Psoas muscle (tissue), 8 donors: ENCODE measurements around the gene RAB27A. TPM values are rescaled to one million over a fixed set of nuclear protein-coding genes. Genes with fewer than 3 reads are reported as not detected.

ENCODE experiments used
- ATAC-seq, 4 donors: fragments of 200-7000 bp; cut with Tn5 transposase; one replicate each; pipeline ENCODE4 v1.9.1; 2020; ENCODE audit warnings: moderate library complexity in 3 of 4, mild to moderate bottlenecking in 2 of 4
- DNase-seq, 2 donors: peaks; one replicate each; pipeline ENCODE4 v3.0.0-alpha.2; 2020
- H3K27ac ChIP-seq: fragments of 200-600 bp; one replicate; pipeline ENCODE4 v1.8.0; 2022
- H3K27me3 ChIP-seq, 3 donors: fragments of 200-600 bp in 1 of 3; one replicate each; pipeline versions ENCODE4 v1.6.1 to v1.8.0; 2013 to 2022; ENCODE audit warnings: low read length in 2 of 3, mild to moderate bottlenecking in 2 of 3, moderate library complexity in 1 of 3; ENCODE audit not compliant: insufficient read depth in 3 of 3
- H3K36me3 ChIP-seq, 2 donors: fragments of 200-600 bp in 1 of 2; one replicate each; pipeline versions ENCODE4 v1.6.1 to v1.8.0; 2013 to 2022; ENCODE audit warnings: low read depth in 1 of 2, mild to moderate bottlenecking in 1 of 2, moderate library complexity in 1 of 2; ENCODE audit not compliant: insufficient read depth in 1 of 2
- H3K4me1 ChIP-seq: fragments of 200-600 bp; one replicate; pipeline ENCODE4 v1.8.0; 2022
- H3K4me3 ChIP-seq: fragments of 200-600 bp; one replicate; pipeline ENCODE4 v1.8.0; 2022; ENCODE audit warnings: mild to moderate bottlenecking
- H3K9me3 ChIP-seq: fragments of 200-600 bp; one replicate; pipeline ENCODE4 v1.8.0; 2022
- WGBS, 3 donors: extraction: QIAGEN DNeasy Blood & Tissue Kit; methylation state at CpG; one replicate each; pipeline versions ENCODE4 v1.1.6 to v1.1.7; 2013; 5-methylcytosine and 5-hydroxymethylcytosine counted together
- intact Hi-C, 2 donors: fragments of 100-400 bp; cut with DNase I; formaldehyde crosslinking; loops; one replicate each; pipeline versions ENCODE4 v1.11.0 to v1.14.2; 2022
- polyA plus RNA-seq, 3 donors: library from polyadenylated mRNA; stranded (reverse); fragments of 200-250 nt; gene quantifications; one replicate each; pipeline ENCODE4 v1.2.3, GENCODE V29; 2013
- total RNA-seq, 4 donors: library from RNA; stranded (reverse); fragmentation: NEBNext Ultra II Directional in 2 of 4; extraction: Animal tissue kit (Norgen Biotek cat#: 25700) in 2 of 4; gene quantifications; one replicate each; pipeline versions ENCODE4 v1.2.1 to v1.2.4, GENCODE V29; 2021 to 2023
- TF ChIP-seq, protein P1 (sequence below): fragments of 200-600 bp; IDR thresholded peaks from one replicate; pipeline ENCODE4 v1.8.0; 2022; ENCODE audit warnings: antibody characterized with exemption
- donor health status: healthy with polysubstance abuse.
- donor health status: DM: no; HTN: no; CAD: no; lungs with moderate emphysema.
- donor health status: Bipolar disorder and iron deficiency.
- donor health status: healthy.
- donor health status: DM: yes; HTN: yes; CAD: no.
- donor health status: DM: no; HTN: no; CAD: no.
- donor health status: DM: no; HTN: no; CAD: no.
- donor health status: DM: yes; HTN: yes; CAD: no.

The RAB27A gene
- total and polyA plus RNA-seq, 7 donors, result 1.2 to 5.4 (median 2.3) TPM

- ATAC-seq, result no peak
- no peak overlapping the region for H3K27ac ChIP-seq
- H3K9me3 ChIP-seq, result no peaks in the 10 kb centered on the region
- WGBS, 3 donors, result 77 to 86% (median 84%) methylated on average over 4 of the region's 4 CpGs
- TF ChIP-seq, protein P1, sequence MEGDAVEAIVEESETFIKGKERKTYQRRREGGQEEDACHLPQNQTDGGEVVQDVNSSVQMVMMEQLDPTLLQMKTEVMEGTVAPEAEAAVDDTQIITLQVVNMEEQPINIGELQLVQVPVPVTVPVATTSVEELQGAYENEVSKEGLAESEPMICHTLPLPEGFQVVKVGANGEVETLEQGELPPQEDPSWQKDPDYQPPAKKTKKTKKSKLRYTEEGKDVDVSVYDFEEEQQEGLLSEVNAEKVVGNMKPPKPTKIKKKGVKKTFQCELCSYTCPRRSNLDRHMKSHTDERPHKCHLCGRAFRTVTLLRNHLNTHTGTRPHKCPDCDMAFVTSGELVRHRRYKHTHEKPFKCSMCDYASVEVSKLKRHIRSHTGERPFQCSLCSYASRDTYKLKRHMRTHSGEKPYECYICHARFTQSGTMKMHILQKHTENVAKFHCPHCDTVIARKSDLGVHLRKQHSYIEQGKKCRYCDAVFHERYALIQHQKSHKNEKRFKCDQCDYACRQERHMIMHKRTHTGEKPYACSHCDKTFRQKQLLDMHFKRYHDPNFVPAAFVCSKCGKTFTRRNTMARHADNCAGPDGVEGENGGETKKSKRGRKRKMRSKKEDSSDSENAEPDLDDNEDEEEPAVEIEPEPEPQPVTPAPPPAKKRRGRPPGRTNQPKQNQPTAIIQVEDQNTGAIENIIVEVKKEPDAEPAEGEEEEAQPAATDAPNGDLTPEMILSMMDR, result no peak
- H3K4me3 ChIP-seq, result no peak overlapping the region
- no peaks in the 10 kb centered on the region for H3K27me3 ChIP-seq
- H3K4me1 ChIP-seq, result no peaks in the 10 kb centered on the region
- intact Hi-C loops, result loop anchor here in 1 of 2 donors (5.0 kb wide), 1 partner anchor 58 kb away; no protein-coding TSS in a partner anchor
- DNase-seq, result no peak
- no peaks in the 10 kb centered on the region for H3K36me3 ChIP-seq
Observed at GRCh38 chr15:55279746-55280351, 9.8 kb downstream of the RAB27A start.

GRCh38 chr15:55279100-55279745 lies 10.4 kb downstream of the RAB27A start:
- Histone ChIP-seq H3K9me3 (no peaks in the 10 kb centered on the region), H3K36me3 (no peaks in the 10 kb centered on the region), H3K4me1 (no peaks in the 10 kb centered on the region), H3K27me3 (no peaks in the 10 kb centered on the region), H3K4me3 (no peak overlapping the region), H3K27ac (no peak overlapping the region)
- ATAC-seq (no peak), DNase-seq (no peak)
- intact Hi-C loops, result no loop called here
- WGBS, 3 donors, result 93% methylated on average over 2 of the region's 2 CpGs
- TF ChIP-seq, protein P1, result no peak

- WGBS, 3 donors, result 65 to 78% (median 74%) methylated on average over 2 of the region's 2 CpGs
- ATAC-seq, result no peak
- Histone ChIP-seq H3K36me3 (no peaks in the 10 kb centered on the region), H3K9me3 (no peaks in the 10 kb centered on the region), H3K4me1 (no peaks in the 10 kb centered on the region), H3K27me3 (no peaks in the 10 kb centered on the region), H3K27ac (no peak overlapping the region), H3K4me3 (no peak overlapping the region)
- no peak for DNase-seq
- TF ChIP-seq, protein P1, result no peak
- intact Hi-C loops, result no loop called here
Observed at GRCh38 chr15:55277715-55278114, 11.9 kb downstream of the RAB27A start.

GRCh38 chr15:55277116-55277564 lies 12.5 kb downstream of the RAB27A start:
- Histone ChIP-seq H3K27ac (no peak overlapping the region), H3K36me3 (no peaks in the 10 kb centered on the region), H3K27me3 (no peaks in the 10 kb centered on the region), H3K9me3 (no peaks in the 10 kb centered on the region), H3K4me1 (no peaks in the 10 kb centered on the region), H3K4me3 (no peak overlapping the region)
- ATAC-seq (no peak), DNase-seq (no peak)
- WGBS, 3 donors, result 45 to 53% (median 50%) methylated on average over 7 of the region's 7 CpGs
- intact Hi-C loops, result no loop called here
- TF ChIP-seq, protein P1, result no peak
